NOMO-1 treated with DMSO at 0.1 percent for 48 hours (cell line): ENCODE data around the gene ASAP2.
"Not testable (repeated sequence)": the region's sequence is repeated elsewhere in the genome, so short reads cannot be mapped to it uniquely, and the experiment has no call there.

Experiments
- DNase-seq: peaks from one replicate; lab custom pipeline; 2025; ENCODE audit not compliant: unreplicated experiment; lab: John Stamatoyannopoulos, UW

ASAP2 gene

DNA sequence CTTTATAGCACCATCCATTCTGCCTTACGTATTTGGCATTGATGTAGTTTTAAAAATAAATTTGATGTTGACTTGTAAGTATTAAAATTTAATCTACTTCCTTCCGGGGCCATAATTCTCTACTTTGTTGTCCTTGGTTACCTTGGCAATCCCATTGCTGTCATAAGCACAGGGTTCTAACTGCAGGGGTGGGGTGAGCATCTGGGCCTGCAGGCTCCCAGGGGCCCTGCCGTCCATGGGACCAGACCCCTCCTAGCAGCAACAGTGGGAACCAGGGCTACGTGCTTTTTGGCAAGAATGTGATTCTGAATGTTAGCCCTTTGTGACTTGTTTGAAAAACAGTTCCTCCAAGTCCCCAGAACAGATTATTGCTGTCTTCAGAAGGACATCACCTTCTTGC, 4.9 kb downstream of the ASAP2 start:
- DNase-seq: no peak

DNA sequence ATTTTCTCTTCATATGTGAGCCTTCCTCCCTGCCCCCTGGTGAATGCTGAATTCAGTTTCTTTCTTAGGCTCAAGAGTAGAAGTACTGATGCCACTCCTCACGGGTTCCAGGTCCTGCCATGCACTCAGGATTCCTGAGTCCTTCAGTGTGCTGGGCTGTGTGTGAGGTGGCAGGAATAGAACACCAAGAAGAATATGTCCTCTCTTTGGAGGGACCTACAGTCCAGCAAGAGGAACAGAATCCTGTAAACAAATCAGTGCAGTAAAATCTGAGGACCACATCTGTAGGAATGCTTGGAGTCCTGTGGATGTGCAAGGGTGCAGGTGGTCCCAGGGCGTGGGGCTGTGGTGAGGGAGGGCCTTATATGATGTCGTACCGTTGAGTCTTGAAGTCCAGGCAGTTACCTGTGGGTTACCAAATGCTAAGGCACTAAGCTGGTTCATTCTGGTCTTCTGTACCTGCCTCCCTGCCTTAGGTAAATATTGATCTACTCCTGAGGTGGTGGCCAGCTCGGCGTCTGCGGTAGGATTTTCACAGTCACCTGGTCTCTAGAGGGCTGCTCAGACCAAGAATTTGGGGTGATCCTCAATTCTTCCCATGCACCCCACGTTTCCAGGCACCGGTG, 5.5 kb downstream of the ASAP2 start:
- no peak for DNase-seq

DNA sequence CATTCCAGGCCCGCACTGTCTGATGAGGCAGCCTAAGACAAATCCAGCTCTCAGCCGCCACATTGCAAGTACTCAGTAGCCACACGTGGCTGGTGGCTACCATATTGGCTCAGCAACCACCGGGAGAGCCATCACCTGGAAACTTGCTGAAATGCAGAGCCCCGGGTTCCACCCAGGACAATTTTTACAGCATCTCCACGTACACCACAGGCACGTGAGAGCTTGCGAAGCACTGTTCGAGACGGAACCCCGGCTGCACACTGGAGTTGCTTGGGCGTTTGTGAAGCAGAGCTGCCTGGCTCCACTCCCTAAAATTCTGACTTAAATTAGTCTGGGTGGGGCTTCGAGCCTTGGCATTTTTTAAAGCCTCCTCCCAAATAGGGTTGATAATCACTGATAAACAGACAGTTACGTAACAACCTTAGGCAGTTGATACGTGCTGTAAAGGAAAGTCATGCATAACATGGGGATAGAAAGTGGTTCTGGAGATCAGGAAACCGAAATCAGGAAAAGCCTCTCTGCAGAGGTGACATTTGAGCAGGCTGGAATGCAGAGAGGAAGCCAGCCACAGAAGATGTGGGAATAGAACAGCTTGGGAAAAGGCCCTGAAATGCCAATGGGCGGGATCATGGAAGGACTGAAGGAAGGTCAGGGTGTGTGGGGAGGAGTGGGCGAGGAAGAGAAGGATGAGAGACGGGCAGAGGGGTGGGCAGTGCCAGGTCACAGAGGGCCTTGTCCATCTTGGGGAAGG, 6.2 kb downstream of the ASAP2 start:
- DNase-seq: no peak

- no peak for DNase-seq
These were observed 7.0 kb downstream of the ASAP2 start for GRCh38 chr2:9213477-9214051.

DNA sequence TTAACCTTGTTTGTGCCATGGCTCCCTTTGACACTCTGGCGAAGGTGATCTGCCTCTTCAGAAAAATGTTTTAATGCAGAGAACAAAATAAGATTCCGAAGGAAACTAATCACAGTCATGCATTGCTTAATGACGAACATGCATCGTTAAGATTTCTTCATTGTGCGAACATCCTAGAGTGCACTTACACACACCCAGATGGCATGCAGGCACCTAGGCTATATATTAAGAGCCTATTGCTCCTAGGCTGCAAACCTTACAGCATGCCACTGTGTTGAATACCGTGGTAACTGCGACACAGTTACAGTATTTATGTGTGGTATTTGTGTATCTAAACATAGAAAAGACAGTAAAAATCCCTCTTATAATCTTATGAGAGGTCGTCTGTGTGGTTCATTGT, 8.3 kb downstream of the ASAP2 start:
- DNase-seq: no peak

DNA sequence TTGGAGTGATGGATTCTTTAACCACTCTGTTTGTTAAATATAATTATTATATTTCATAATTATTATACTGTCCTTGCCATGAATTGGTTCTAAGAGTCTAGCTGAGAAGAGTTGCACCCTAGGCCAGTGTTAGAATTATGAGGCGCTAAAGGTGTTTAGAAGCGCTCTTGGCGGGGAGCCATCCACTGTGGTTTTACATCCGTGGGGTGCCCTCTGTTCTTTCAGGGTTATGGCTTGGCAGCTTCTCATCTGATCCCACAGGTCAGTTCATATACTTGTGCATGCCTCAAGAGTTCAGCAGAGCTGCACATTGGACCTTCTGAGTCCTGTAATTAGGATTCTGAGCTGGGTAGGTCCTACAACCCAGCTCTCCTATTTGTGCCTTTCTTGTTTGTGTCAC, 9.1 kb downstream of the ASAP2 start:
- no peak for DNase-seq

- DNase-seq: not testable (repeated sequence)
These were observed 9.5 kb downstream of the ASAP2 start for GRCh38 chr2:9216143-9216542.

- no peak for DNase-seq
These were observed 11.5 kb downstream of the ASAP2 start for GRCh38 chr2:9217838-9218770.

- DNase-seq: no peak
These were observed 12.4 kb downstream of the ASAP2 start for GRCh38 chr2:9219027-9219445.

- no peak for DNase-seq
These were observed 13.6 kb downstream of the ASAP2 start for GRCh38 chr2:9220201-9220600.

DNA sequence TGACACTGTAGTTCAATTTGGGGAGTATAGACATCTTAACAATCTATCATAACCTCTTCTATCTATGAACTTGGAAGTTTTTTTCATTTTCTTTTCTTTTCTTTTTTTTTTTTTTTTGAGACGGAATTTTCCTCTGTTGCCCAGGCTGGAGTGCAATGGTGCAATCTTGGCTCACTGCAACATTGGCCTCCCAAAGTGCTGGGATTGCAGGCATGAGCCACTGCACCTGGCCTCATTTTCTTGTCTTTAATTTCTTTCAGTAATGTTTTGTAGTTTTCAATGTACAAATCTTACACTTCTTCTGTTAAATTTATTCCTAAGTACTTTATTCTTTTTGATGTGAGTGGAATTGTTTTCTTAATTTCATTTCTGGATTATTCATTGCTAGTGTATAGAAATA, 14.6 kb downstream of the ASAP2 start:
- no peak for DNase-seq

GRCh38 chr2:9222239-9222892, 15.8 kb downstream of the ASAP2 start:
- DNase-seq: no peak

GRCh38 chr2:9222893-9223287, 16.3 kb downstream of the ASAP2 start:
- DNase-seq: no peak

GRCh38 chr2:9225806-9226205, 19.2 kb downstream of the ASAP2 start:
- DNase-seq: no peak

DNA sequence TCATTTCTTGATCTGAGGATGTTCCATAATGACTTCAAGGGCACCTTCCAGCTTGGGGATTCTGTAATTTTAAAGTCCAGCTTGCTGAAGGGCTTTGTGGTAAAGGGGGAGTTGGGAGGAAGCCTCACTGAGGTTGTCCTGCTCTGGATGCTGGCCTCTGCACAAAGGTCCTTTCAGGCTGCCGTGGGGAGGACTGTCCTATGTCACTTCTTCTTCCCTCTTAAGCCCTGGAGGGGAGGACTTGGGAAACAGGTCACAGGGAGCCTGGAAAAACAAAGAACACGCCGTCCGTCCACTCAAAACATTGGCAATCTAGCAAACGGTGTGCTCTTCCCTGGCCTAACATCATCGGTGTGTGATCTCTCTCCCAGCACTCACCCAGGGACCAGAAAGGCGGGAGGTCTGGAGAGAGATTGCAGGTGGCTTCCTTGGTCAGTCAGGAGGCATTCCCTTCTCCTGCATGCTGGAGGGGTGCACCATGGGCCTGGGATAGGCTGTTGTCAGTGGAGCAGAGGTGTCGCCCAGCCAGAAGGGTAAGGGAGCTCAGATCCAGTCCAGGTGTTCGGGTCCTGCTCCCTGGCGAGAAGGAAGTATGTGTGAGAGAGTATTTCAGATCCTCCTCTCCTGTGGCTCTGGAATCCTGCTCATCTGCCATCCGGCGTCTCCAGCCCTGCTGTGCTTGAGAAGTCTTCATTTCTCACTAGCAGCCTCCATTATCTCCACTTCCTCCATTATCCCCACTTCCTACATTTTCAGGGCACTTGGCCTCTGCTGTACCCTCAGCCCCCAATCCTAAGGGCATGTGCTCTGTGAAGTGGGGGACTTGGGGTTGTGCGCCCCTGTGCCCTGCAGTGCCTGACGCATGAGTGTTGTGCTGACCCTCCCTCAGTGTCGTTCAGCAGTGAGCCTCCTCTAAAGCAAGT, 20.1 kb downstream of the ASAP2 start:
- DNase-seq: no peak

DNA sequence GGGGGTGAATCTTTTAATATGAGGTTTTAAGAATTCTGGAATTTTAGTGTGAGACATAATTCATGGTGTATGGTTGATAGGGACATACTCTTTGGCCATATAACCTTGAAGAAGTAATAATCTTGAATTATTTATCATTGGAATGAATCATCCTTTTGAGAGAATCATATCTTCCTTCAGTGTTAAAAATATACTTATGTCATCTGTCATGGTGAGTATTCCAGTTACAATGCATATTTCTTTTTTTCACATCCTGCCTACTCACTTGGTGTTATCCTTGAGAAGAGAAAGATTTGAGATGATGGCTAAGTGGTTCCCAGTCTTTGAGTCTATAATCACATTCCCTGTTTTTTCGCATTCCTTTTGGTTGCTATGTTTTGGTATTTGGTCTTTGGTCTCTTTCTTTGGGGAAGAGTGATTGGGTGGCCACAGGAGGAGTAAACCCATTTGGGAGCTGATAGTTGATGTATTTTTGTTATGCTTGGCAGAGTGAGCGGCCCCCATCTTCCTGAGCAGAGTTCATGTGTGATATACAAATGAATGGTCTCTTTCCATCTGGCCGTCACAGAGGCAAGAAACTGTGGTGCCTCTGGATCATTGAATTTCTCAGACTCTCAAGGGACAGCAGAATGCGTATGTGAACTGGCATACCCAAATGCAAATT, 21.6 kb downstream of the ASAP2 start:
- no peak for DNase-seq

DNA sequence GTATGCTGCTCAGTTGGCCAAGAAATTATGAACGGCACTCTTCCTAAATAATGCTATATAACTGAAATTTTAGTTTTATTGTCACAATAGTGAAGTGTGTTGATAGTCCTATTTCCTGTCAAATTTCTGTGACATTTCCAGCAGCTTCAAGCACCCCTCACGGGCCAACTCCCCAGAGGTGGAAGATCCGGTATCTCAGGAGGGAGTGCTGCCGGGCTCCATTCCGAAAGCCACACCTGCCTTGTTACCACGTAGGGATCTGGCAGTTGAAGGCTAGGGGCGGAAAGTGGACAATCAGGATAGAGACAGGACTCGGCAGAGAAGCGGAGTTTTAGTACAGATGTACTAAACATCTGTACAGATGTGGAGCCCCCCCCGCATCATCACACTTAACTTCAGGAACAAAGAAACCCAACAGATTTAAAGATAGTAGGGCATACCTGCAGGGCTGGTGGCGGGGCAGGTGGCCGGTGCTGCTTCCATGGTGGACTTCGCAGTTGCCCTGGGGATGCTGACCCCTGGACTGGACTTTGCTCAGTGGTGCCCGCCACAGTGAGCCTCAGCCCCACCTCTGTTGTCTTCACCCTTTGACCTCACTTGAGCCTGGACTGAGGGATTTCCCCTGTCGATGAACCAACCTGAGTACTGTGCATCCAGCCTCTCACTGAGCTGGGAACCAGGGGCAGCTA, 22.3 kb downstream of the ASAP2 start:
- DNase-seq: no peak

DNA sequence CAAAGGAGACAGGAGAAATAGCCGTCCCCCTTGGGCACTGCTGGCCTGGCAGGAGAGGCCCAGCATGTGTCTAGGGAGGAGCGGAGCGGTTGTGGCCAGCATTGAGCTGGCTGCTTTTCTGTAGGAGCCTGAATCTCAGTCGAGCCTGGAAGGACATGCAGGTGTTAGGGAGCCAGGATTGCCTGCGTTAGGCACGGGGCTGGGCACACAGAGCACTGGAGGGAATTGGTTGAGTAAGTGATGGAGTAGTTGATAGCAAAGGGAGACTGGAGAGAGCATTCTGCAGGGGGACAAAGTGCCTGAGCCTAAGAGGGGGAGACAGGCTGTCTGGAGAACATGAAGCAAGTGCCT, 22.8 kb downstream of the ASAP2 start:
- DNase-seq: no peak
